ENCODE measurements around the gene SIK3. TPM values are rescaled to one million over a fixed set of nuclear protein-coding genes. Genes with fewer than 3 reads are reported as not detected.

Gene SIK3
- polyA plus RNA-seq, 1 experiment: 9.0 TPM

DNA sequence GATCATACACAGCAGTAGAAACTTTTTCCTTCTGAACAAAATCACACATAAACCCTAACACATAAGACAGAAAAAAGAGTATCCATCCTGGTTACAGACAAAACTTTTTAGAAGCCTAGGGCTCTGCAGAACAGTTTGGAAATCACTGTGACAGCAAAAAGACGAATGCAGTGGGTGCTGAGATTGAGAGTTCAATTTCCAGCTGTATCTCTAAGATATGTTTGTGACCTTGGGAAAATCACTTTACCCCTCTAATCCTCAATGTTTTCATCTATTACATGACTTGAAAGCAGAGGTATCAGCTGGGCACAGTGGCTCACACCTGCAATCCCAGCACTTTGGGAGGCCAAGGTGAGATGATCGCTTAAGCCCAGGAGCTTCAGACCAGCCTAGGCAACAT, 128.5 kb downstream of the SIK3 start:
- no peak for DNase-seq (ENCODE audit: low read depth, low spot score)
- ChIA-PET CTCF (interaction anchor here (0.7 kb wide), 1 partner anchor 9 kb away, joined by 5 read pairs; no protein-coding TSS in a partner anchor), POLR2A (no interaction called here)
- TF ChIP-seq, protein P1, sequence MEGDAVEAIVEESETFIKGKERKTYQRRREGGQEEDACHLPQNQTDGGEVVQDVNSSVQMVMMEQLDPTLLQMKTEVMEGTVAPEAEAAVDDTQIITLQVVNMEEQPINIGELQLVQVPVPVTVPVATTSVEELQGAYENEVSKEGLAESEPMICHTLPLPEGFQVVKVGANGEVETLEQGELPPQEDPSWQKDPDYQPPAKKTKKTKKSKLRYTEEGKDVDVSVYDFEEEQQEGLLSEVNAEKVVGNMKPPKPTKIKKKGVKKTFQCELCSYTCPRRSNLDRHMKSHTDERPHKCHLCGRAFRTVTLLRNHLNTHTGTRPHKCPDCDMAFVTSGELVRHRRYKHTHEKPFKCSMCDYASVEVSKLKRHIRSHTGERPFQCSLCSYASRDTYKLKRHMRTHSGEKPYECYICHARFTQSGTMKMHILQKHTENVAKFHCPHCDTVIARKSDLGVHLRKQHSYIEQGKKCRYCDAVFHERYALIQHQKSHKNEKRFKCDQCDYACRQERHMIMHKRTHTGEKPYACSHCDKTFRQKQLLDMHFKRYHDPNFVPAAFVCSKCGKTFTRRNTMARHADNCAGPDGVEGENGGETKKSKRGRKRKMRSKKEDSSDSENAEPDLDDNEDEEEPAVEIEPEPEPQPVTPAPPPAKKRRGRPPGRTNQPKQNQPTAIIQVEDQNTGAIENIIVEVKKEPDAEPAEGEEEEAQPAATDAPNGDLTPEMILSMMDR (IDR thresholded peaks at IDR 0.05; ENCODE audit: low read depth, low read length): no peak
- no peaks in the 10 kb centered on the region for H3K9me3 ChIP-seq (ENCODE audit: control insufficient read depth, insufficient read depth, low read length)
- no peak overlapping the region for H3K27ac ChIP-seq (ENCODE audit: low read depth, low read length)
- H3K4me3 ChIP-seq (ENCODE audit: low read depth, low read length): no peak overlapping the region
- H3K27me3 ChIP-seq (ENCODE audit: control insufficient read depth, insufficient read depth, low read length): no peaks in the 10 kb centered on the region

DNA sequence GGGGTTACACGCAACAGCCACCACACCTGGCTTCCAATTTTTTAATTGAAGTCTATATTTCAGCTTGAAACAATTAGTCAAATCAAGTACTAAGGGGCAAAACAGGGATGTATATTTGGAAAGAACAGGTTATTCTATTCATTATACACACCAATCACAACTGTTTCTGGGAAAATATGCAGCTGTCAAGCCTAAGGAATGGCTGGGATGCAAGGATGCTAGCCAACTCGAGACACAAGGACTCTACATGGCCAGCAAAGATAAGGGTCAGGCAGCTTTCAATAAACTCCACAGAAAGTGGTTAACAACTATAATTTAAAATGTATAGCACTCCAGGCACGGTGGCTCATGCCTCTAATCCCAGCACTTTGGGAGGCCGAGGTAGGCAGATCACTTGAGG, 134.0 kb downstream of the SIK3 start:
- DNase-seq (ENCODE audit: low read depth, low spot score): no peak
- Histone ChIP-seq H3K27ac (ENCODE audit: low read depth, low read length) (no peak overlapping the region), H3K27me3 (ENCODE audit: control insufficient read depth, insufficient read depth, low read length) (no peaks in the 10 kb centered on the region), H3K9me3 (ENCODE audit: control insufficient read depth, insufficient read depth, low read length) (no peaks in the 10 kb centered on the region), H3K4me3 (ENCODE audit: low read depth, low read length) (no peak overlapping the region)
- TF ChIP-seq, protein P1 (IDR thresholded peaks at IDR 0.05; ENCODE audit: low read depth, low read length): no peak
- ChIA-PET CTCF (no interaction called here), POLR2A (no interaction called here)

DNA sequence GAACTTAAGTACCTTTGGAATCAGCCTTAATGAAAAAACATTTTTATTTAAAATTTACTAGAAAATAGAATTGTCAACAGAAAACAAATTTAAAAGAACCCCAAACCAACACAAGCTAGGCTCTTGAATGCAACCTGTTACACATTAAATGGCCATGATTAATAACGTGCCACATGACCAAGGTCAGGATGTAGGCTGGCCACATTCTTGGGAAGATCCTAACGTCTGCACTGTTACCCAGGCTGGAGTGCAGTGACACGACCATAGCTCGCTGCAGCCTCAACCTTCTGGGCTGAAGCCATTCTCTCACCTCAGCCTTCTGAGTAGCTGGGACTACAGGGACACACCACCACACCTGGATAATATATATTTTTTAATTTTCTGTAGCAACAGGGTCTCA, 134.4 kb downstream of the SIK3 start:
- CTCF ChIA-PET: no interaction called here

DNA sequence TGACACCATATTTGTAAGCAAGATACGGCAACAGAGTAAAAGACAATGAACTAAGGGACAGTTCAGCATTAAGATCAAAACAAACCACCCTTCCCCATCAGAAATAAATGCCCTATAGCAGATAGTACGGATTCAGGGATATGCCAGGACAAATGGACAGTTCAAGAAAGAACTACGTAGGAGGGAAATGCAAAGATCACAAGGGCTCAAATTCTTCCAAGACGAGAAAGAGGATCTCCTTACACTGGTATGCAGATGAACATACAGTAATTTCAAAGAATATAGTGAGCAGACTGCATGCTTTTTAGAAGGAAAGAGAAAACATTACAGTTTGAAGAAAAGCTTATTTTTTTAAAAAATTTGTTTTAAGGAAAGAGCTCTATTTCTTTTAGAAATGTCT, 136.1 kb downstream of the SIK3 start:
- ChIA-PET POLR2A (no interaction called here), CTCF (interaction anchor here (0.6 kb wide), 1 partner anchor 76 kb away, joined by 3 read pairs; no protein-coding TSS in a partner anchor)
- H3K4me3 ChIP-seq (ENCODE audit: low read depth, low read length): no peak overlapping the region
- DNase-seq (ENCODE audit: low read depth, low spot score): no peak
- no peaks in the 10 kb centered on the region for H3K27me3 ChIP-seq (ENCODE audit: control insufficient read depth, insufficient read depth, low read length)
- H3K27ac ChIP-seq (ENCODE audit: low read depth, low read length): no peak overlapping the region
- no peaks in the 10 kb centered on the region for H3K9me3 ChIP-seq (ENCODE audit: control insufficient read depth, insufficient read depth, low read length)
- TF ChIP-seq, protein P1 (IDR thresholded peaks at IDR 0.05; ENCODE audit: low read depth, low read length): no peak

More for the DNA sequence above, 134.4 kb downstream of the SIK3 start:
- Histone ChIP-seq H3K4me3 (ENCODE audit: low read depth, low read length) (no peak overlapping the region), H3K9me3 (ENCODE audit: control insufficient read depth, insufficient read depth, low read length) (no peaks in the 10 kb centered on the region), H3K27ac (ENCODE audit: low read depth, low read length) (no peak overlapping the region), H3K27me3 (ENCODE audit: control insufficient read depth, insufficient read depth, low read length) (no peaks in the 10 kb centered on the region)
- TF ChIP-seq, protein P1 (IDR thresholded peaks at IDR 0.05; ENCODE audit: low read depth, low read length): no peak
- DNase-seq (ENCODE audit: low read depth, low spot score): no peak
- POLR2A ChIA-PET: interaction anchor here (0.6 kb wide), 1 partner anchor 32 kb away, joined by 3 read pairs; no protein-coding TSS in a partner anchor

DNA sequence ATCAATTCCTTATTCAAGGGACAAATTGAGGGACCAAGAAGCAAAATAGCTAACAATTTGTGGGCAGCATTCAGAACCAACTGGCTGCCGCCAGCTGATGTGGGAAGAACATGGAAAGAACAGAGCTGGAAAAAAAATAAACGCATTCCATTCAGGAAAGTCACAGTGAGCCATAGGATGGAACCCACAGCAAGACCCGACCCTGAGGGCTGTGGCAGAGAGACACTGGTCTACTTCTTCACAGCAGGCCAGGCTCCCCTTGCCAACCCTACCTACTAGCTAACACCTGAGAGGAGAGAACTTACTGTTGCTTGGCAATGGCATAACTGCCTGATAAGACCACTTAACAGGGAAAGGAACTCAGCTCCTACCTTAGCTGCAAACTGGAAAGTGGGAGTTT, 137.3 kb downstream of the SIK3 start:
- Histone ChIP-seq H3K4me3 (ENCODE audit: low read depth, low read length) (no peak overlapping the region), H3K9me3 (ENCODE audit: control insufficient read depth, insufficient read depth, low read length) (no peaks in the 10 kb centered on the region), H3K27me3 (ENCODE audit: control insufficient read depth, insufficient read depth, low read length) (no peaks in the 10 kb centered on the region), H3K27ac (ENCODE audit: low read depth, low read length) (no peak overlapping the region)
- POLR2A ChIA-PET: interaction anchor here (0.6 kb wide), 3 partner anchors 11 to 183 kb away, joined by 3 to 6 read pairs (median 6); partner anchors contain the start of gene PAFAH1B2
- no peak for DNase-seq (ENCODE audit: low read depth, low spot score)
- TF ChIP-seq, protein P1 (IDR thresholded peaks at IDR 0.05; ENCODE audit: low read depth, low read length): no peak
- CTCF ChIA-PET: interaction anchor here (0.6 to 1.2 kb wide), 5 partner anchors 8 to 145 kb away, joined by 3 to 5 read pairs (median 3); no protein-coding TSS in a partner anchor
